Lower lobe of right lung (tissue), 2 donors: ENCODE data around the gene MYO5A. TPM values are rescaled to one million over a fixed set of nuclear protein-coding genes. Genes with fewer than 3 reads are reported as not detected.

Experiments
- ATAC-seq, 2 donors: fragments of 200-7000 bp; cut with Tn5 transposase; one replicate each; pipeline ENCODE4 v1.9.1; 2020 to 2022; ENCODE audit warnings: mild to moderate bottlenecking in 2 of 2, moderate library complexity in 2 of 2
- DNase-seq: peaks from one replicate; pipeline ENCODE4 v3.0.0-alpha.2; 2020
- H3K27ac ChIP-seq: fragments of 200-600 bp; one replicate; pipeline ENCODE4 v1.8.0; 2022
- H3K27me3 ChIP-seq: fragments of 200-600 bp; one replicate; pipeline ENCODE4 v1.8.0; 2022; ENCODE audit warnings: low read depth
- H3K36me3 ChIP-seq: fragments of 200-600 bp; one replicate; pipeline ENCODE4 v1.8.0; 2022; ENCODE audit warnings: mild to moderate bottlenecking
- H3K4me1 ChIP-seq: fragments of 200-600 bp; one replicate; pipeline ENCODE4 v1.8.0; 2022
- H3K4me3 ChIP-seq: fragments of 200-600 bp; one replicate; pipeline ENCODE4 v1.8.0; 2022; ENCODE audit warnings: mild to moderate bottlenecking
- H3K9me3 ChIP-seq: fragments of 200-600 bp; one replicate; pipeline ENCODE4 v1.8.0; 2022
- CTCF ChIP-seq: fragments of 200-600 bp; IDR thresholded peaks from one replicate; pipeline ENCODE4 v1.8.0; 2022; ENCODE audit warnings: antibody characterized with exemption, mild to moderate bottlenecking
- intact Hi-C: fragments of 100-400 bp; cut with DNase I; formaldehyde crosslinking; loops from one replicate; pipeline ENCODE4 v1.11.0; 2022
- total RNA-seq: library from RNA; stranded (reverse); fragmentation: NEBNext Ultra II Directional; extraction: Animal tissue kit (Norgen Biotek cat#: 25700); gene quantifications from one replicate; pipeline ENCODE4 v1.2.1, GENCODE V29; 2021
- donor health status: DM: no; HTN: yes; CAD: no; lungs with severe emphysema.

Gene MYO5A
- total RNA-seq, 1 donor from 2014 or later = 36.1 TPM

- Histone ChIP-seq H3K9me3 (no peaks in the 10 kb centered on the region), H3K36me3 (no peaks in the 10 kb centered on the region), H3K4me1 (peaks cover 5% of the 10 kb centered on the region), H3K27ac (no peak overlapping the region), H3K27me3 (no peaks in the 10 kb centered on the region), H3K4me3 (no peak overlapping the region)
- ATAC-seq = no peak
- no peak for TF ChIP-seq CTCF
- no peak for DNase-seq
- intact Hi-C loops = no loop called here
Observed at GRCh38 chr15:52506549-52506948, 22.1 kb downstream of the MYO5A start.

GRCh38 chr15:52505151-52505550 is 23.5 kb downstream of the MYO5A start:
- H3K27ac ChIP-seq = no peak overlapping the region
- H3K36me3 ChIP-seq = no peaks in the 10 kb centered on the region
- TF ChIP-seq CTCF = no peak
- no peak overlapping the region for H3K4me3 ChIP-seq
- ATAC-seq = no peak
- DNase-seq = peak; percentile 69
- H3K27me3 ChIP-seq = no peaks in the 10 kb centered on the region
- intact Hi-C loops = no loop called here
- H3K9me3 ChIP-seq = no peaks in the 10 kb centered on the region
- peaks cover 5% of the 10 kb centered on the region for H3K4me1 ChIP-seq

- Histone ChIP-seq H3K27ac (no peak overlapping the region), H3K27me3 (no peaks in the 10 kb centered on the region), H3K4me1 (peaks cover 5% of the 10 kb centered on the region), H3K9me3 (no peaks in the 10 kb centered on the region), H3K36me3 (no peaks in the 10 kb centered on the region), H3K4me3 (no peak overlapping the region)
- ATAC-seq (peak in 1 of 2 donors; percentile 45), DNase-seq (no peak)
- intact Hi-C loops = no loop called here
- TF ChIP-seq CTCF = no peak
Observed at GRCh38 chr15:52503788-52504496, 24.7 kb downstream of the MYO5A start.

- intact Hi-C loops = no loop called here
- no peak for TF ChIP-seq CTCF
- ATAC-seq = no peak
Observed at GRCh38 chr15:52502608-52503007, 26.1 kb downstream of the MYO5A start.

GRCh38 chr15:52499506-52499905 is 29.2 kb downstream of the MYO5A start:
- Histone ChIP-seq H3K36me3 (no peaks in the 10 kb centered on the region), H3K27ac (no peak overlapping the region), H3K9me3 (no peaks in the 10 kb centered on the region), H3K27me3 (no peaks in the 10 kb centered on the region), H3K4me3 (no peak overlapping the region), H3K4me1 (peaks cover 4% of the 10 kb centered on the region)
- intact Hi-C loops = no loop called here
- ATAC-seq = no peak
- no peak for DNase-seq
- no peak for TF ChIP-seq CTCF

More at GRCh38 chr15:52502608-52503007, 26.1 kb downstream of the MYO5A start:
- Histone ChIP-seq H3K36me3 (no peaks in the 10 kb centered on the region), H3K4me3 (no peak overlapping the region), H3K27me3 (no peaks in the 10 kb centered on the region), H3K9me3 (no peaks in the 10 kb centered on the region), H3K27ac (no peak overlapping the region), H3K4me1 (peaks cover 5% of the 10 kb centered on the region)
- DNase-seq = no peak
